Vagina (tissue), 2 donors: ENCODE data around the gene FXYD1.

ENCODE experiments used
- CTCF ChIP-seq, 3 experiments: fragments of 450-650 bp in 2 of 3; fragments of 200-600 bp in 1 of 3; sonication (generic) in 1 of 3; IDR thresholded peaks; one replicate each; pipeline ENCODE4 v1.5.1; 2017 to 2019; ENCODE audit warnings: antibody characterized with exemption in 3 of 3, mild to moderate bottlenecking in 2 of 3, moderate library complexity in 2 of 3
- POLR2A ChIP-seq, 2 donors: fragments of 450-650 bp; IDR thresholded peaks; one replicate each; pipeline ENCODE4 v1.6.1; 2017; ENCODE audit warnings: antibody characterized with exemption in 2 of 2, mild to moderate bottlenecking in 2 of 2, moderate library complexity in 2 of 2

- TF ChIP-seq POLR2A (IDR thresholded peaks at IDR 0.05) (no peak), CTCF (IDR thresholded peaks at IDR 0.05) (peak in 1 of 3 experiments; percentile 54)
Observed at GRCh38 chr19:35153701-35154524, 15.3 kb downstream of the FXYD1 start.
